ENCODE measurements around the gene TPSAB1. TPM values are rescaled to one million over a fixed set of nuclear protein-coding genes. Genes with fewer than 3 reads are reported as not detected.
"Not testable (repeated sequence)": the region's sequence is repeated elsewhere in the genome, so short reads cannot be mapped to it uniquely, and the experiment has no call there.

TPSAB1 gene
- total RNA-seq, 1 experiment from 2014 or later = not detected

DNA sequence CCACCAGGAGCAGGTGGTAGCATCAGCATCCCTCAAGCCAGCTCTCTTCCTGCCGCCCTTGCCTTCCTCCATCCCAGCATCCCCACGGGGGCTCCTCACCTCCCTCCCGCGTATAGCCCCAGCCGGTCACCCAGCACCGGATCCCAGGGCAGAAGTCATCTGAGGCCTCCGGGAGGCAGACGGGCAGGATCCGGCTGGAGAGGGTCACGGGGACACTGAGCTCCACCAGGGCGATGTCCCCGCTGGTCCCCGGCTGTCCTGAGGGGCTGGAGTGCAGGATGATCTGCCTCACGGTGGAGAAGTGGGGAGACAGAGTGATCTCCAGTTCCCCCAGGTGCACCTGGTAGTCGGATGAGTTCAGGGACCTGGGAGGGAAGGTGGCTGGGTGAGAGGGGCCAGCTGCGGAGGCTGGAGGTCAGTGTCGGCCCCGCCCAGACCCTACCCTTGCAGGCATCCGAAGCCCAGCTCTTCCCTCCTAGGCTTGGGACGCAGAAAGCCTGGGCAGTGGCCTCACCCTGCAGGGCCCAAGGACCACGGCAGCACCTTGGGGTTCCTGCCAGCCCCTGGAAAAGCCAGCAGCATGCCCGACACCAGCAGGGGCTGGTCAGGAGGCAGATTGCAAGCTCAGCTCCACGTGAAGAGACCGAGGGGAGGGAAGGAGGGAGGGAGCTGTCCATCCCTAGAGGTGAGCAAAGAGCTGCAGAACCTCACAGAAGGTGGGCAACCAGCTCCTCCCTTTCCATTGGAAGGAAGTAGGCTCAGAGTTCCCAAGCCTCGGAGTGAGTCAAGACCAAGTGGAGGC is 17.8 kb upstream of the TPSAB1 start:
- Mint-ChIP-seq H3K9me3 (ENCODE audit: unreplicated experiment) (no peaks in the 10 kb centered on the region), H3K4me3 (ENCODE audit: unreplicated experiment) (no peak overlapping the region), H3K27me3 (ENCODE audit: insufficient read depth, unreplicated experiment) (peaks cover 49% of the 10 kb centered on the region), H3K27ac (ENCODE audit: low read depth, unreplicated experiment) (no peak overlapping the region), H3K4me1 (ENCODE audit: insufficient read depth, unreplicated experiment) (peaks cover 5% of the 10 kb centered on the region), H3K36me3 (ENCODE audit: insufficient read depth, unreplicated experiment) (no peaks in the 10 kb centered on the region)
- intact Hi-C loops (cut with micrococcal nuclease) = no loop called here
- ChIA-PET CTCF (no interaction called here), POLR2A (interaction anchor here (0.5 kb wide), 1 partner anchor 168 kb away, joined by 3 read pairs; no protein-coding TSS in a partner anchor)
- BruUV-seq (replicated peaks) = no TSS peak
- no peak for DNase-seq (ENCODE audit: unreplicated experiment)
- TF ChIP-seq, protein P1, sequence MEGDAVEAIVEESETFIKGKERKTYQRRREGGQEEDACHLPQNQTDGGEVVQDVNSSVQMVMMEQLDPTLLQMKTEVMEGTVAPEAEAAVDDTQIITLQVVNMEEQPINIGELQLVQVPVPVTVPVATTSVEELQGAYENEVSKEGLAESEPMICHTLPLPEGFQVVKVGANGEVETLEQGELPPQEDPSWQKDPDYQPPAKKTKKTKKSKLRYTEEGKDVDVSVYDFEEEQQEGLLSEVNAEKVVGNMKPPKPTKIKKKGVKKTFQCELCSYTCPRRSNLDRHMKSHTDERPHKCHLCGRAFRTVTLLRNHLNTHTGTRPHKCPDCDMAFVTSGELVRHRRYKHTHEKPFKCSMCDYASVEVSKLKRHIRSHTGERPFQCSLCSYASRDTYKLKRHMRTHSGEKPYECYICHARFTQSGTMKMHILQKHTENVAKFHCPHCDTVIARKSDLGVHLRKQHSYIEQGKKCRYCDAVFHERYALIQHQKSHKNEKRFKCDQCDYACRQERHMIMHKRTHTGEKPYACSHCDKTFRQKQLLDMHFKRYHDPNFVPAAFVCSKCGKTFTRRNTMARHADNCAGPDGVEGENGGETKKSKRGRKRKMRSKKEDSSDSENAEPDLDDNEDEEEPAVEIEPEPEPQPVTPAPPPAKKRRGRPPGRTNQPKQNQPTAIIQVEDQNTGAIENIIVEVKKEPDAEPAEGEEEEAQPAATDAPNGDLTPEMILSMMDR (IDR thresholded peaks at IDR 0.05; ENCODE audit: unreplicated experiment) = no peak

DNA sequence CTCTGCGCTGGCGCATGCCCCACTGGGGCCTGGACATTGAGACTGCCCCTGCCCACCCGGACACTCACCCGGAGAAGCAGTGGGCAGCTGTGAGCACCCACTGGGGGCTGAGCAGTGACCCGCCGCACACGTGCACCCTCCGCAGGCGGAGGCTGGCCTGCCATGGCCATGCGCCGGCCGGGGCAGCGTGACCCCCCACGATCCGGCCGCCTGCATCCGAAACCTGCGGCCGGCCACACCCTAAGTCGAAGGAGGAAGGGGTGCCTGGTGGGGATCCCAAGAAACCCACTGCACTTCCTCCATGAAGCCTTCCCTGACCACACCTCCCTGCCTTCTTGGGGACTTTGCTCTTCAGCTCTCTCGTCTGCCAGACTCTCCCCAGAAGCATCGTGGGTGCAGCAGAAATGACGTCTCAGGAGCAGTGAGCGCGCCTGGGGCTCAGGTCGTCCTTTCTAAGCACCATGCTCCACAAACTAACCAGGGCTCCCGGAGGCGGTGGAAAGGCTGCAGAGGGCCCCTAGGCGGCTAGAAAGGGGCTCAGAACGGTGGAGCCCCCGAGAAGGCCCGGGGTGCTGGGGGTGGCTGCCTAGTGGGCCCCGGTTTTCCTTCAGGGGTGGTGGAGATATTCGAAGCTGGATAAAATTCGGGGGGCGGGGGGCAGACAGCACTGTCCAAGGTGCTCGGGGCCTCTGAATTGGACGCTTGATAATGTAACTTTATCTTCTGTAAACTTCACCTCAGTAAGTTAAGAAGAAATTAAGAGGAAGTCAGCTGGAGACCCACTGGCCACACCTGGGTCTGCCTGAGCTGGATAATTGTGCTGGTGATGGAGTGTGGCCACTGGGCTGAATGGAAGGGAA is 16.9 kb upstream of the TPSAB1 start:
- no peak for DNase-seq (ENCODE audit: unreplicated experiment)
- BruUV-seq (replicated peaks) = no TSS peak
- Mint-ChIP-seq H3K4me3 (ENCODE audit: unreplicated experiment) (no peak overlapping the region), H3K36me3 (ENCODE audit: insufficient read depth, unreplicated experiment) (no peaks in the 10 kb centered on the region), H3K27me3 (ENCODE audit: insufficient read depth, unreplicated experiment) (peaks cover 40% of the 10 kb centered on the region), H3K27ac (ENCODE audit: low read depth, unreplicated experiment) (no peak overlapping the region), H3K9me3 (ENCODE audit: unreplicated experiment) (no peaks in the 10 kb centered on the region), H3K4me1 (ENCODE audit: insufficient read depth, unreplicated experiment) (peaks cover 5% of the 10 kb centered on the region)
- intact Hi-C loops (cut with micrococcal nuclease) = no loop called here
- ChIA-PET CTCF (no interaction called here), POLR2A (interaction anchor here (0.5 kb wide), 1 partner anchor 167 kb away, joined by 3 read pairs; no protein-coding TSS in a partner anchor)
- TF ChIP-seq, protein P1 (IDR thresholded peaks at IDR 0.05; ENCODE audit: unreplicated experiment) = no peak

DNA sequence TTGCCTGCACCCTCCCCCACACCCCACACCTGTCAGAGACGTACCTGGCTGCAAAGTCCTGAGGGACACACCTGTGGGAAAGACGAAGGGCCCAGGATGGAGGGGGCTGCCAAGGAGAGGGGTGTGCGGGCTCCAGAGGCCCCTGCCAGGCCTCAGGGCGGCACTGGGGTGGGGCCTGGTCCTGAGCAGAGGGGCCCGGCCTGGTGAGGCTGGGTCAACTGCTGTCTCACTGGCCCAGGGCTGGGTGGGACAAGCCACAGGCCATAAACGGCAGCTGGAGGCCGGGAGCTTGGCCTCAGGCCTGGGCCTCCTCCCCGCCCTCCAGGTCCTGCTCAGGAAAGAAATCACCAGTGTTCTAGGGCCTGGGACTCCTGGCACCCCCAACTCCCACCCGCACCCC is 15.9 kb upstream of the TPSAB1 start:
- no peaks in the 10 kb centered on the region for H3K36me3 Mint-ChIP-seq (ENCODE audit: insufficient read depth, unreplicated experiment)
- CTCF ChIA-PET = interaction anchor here (0.7 kb wide), 1 partner anchor 563 kb away, joined by 3 read pairs; no protein-coding TSS in a partner anchor
- no TSS peak for BruUV-seq (replicated peaks)
- peaks cover 31% of the 10 kb centered on the region for H3K27me3 Mint-ChIP-seq (ENCODE audit: insufficient read depth, unreplicated experiment)
- TF ChIP-seq, protein P1 (IDR thresholded peaks at IDR 0.05; ENCODE audit: unreplicated experiment) = no peak
- intact Hi-C loops (cut with micrococcal nuclease) = no loop called here
- H3K4me3 Mint-ChIP-seq (ENCODE audit: unreplicated experiment) = no peak overlapping the region
- H3K27ac Mint-ChIP-seq (ENCODE audit: low read depth, unreplicated experiment) = no peak overlapping the region
- POLR2A ChIA-PET = no interaction called here
- no peak for DNase-seq (ENCODE audit: unreplicated experiment)
- peaks cover 5% of the 10 kb centered on the region for H3K4me1 Mint-ChIP-seq (ENCODE audit: insufficient read depth, unreplicated experiment)
- H3K9me3 Mint-ChIP-seq (ENCODE audit: unreplicated experiment) = no peaks in the 10 kb centered on the region

DNA sequence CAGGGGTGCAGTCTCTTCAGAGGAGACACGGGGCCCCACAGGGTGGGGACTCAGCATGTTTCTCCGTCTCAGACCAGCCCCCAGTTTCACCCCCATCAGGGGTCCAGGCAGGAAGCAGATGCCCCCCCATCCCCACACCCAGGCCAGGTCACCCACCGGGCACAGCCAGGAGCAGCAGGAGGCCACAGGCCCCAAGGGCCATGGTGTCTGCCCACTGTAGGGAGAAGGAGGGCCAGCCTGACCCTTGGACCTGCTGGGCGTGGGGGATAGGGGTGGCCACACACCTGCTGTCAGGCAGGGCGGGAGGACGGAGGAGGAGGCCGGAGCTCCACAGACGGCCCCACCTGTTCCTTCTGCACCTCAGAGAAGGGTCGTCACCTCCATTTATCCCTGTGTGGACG is 15.5 kb upstream of the TPSAB1 start, which contains the start of gene TPSG1:
TPSG1 (minus strand) TSS at position 218 of the 401 bp plus-strand sequence; CDS start at position 202, 16 bp downstream.
- intact Hi-C loops (cut with micrococcal nuclease) = no loop called here
- TF ChIP-seq, protein P1 (IDR thresholded peaks at IDR 0.05; ENCODE audit: unreplicated experiment) = no peak
- H3K4me1 Mint-ChIP-seq (ENCODE audit: insufficient read depth, unreplicated experiment) = peaks cover 5% of the 10 kb centered on the region
- H3K36me3 Mint-ChIP-seq (ENCODE audit: insufficient read depth, unreplicated experiment) = no peaks in the 10 kb centered on the region
- no peaks in the 10 kb centered on the region for H3K9me3 Mint-ChIP-seq (ENCODE audit: unreplicated experiment)
- H3K27me3 Mint-ChIP-seq (ENCODE audit: insufficient read depth, unreplicated experiment) = peaks cover 31% of the 10 kb centered on the region
- H3K4me3 Mint-ChIP-seq (ENCODE audit: unreplicated experiment) = no peak within 1 kb of the TSS
- ChIA-PET CTCF (interaction anchor here (0.6 to 0.7 kb wide), 2 partner anchors 150 to 564 kb away, joined by 3 read pairs; no protein-coding TSS in a partner anchor), POLR2A (no interaction called here)
- BruUV-seq (replicated peaks) = no TSS peak
- DNase-seq (ENCODE audit: unreplicated experiment) = no peak
- no peak within 1 kb of the TSS for H3K27ac Mint-ChIP-seq (ENCODE audit: low read depth, unreplicated experiment)

DNA sequence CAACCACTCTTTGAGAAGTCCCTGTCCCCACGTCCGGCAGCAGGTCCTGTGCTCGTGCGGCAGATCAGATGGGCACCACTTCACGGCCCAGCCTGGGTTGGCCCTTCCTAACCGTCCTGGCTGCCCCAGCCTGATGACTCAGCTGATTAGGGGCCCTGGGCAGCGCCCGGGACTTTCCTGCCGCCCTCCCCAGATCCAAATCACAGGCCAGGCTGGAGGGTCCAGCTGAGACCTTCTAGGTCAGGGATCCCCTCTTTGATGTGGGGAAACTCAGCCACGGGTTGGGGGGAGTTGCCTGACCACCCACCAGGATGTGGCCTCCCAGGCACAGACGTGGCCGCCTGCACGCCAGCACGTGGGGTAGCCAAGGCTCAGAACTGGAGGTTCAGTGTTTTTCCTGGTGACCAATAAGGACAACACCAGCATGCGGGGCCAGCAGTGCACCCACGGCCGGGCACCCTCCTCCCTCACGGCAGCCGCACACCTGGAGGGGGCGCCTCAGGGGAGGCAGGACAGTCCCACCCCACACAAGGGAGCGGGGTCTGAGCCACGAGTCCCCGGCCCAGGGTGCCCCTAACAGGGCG is 14.7 kb upstream of the TPSAB1 start:
- peaks cover 31% of the 10 kb centered on the region for H3K27me3 Mint-ChIP-seq (ENCODE audit: insufficient read depth, unreplicated experiment)
- DNase-seq (ENCODE audit: unreplicated experiment); BruUV-seq (replicated peaks); POLR2A ChIA-PET; H3K27ac Mint-ChIP-seq (ENCODE audit: low read depth, unreplicated experiment); H3K9me3 Mint-ChIP-seq (ENCODE audit: unreplicated experiment); H3K4me3 Mint-ChIP-seq (ENCODE audit: unreplicated experiment); intact Hi-C loops (cut with micrococcal nuclease); H3K36me3 Mint-ChIP-seq (ENCODE audit: insufficient read depth, unreplicated experiment); H3K4me1 Mint-ChIP-seq (ENCODE audit: insufficient read depth, unreplicated experiment): not testable (repeated sequence)
- CTCF ChIA-PET = interaction anchor here (0.6 kb wide), 1 partner anchor 151 kb away, joined by 3 read pairs; no protein-coding TSS in a partner anchor

Measured in MCF 10A (cell line).